Measurements from ENCODE around the gene ZNF213.

The ZNF213 gene

DNA sequence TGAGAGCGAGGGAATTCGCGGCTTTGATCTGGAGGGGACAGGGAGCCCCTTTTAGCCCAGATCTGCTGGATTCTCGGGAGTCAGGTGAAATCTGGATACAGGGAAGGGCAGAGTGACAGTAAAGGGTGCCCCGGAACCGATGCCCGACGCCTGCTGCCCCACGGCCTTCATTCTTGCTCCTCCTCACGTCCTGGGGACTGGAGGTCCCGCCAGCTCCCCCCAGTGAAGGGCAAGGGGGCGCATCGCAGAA lies 53.8 kb downstream of the ZNF213 start:
- CTCF ChIA-PET, result interaction anchor here (1.3 kb wide), 1 partner anchor 20 kb away, joined by 3 read pairs; no protein-coding TSS in a partner anchor
- POLR2A ChIA-PET, result no interaction called here
- no peak for DNase-seq (ENCODE audit: extremely low spot score)
- TF ChIP-seq, protein P1, sequence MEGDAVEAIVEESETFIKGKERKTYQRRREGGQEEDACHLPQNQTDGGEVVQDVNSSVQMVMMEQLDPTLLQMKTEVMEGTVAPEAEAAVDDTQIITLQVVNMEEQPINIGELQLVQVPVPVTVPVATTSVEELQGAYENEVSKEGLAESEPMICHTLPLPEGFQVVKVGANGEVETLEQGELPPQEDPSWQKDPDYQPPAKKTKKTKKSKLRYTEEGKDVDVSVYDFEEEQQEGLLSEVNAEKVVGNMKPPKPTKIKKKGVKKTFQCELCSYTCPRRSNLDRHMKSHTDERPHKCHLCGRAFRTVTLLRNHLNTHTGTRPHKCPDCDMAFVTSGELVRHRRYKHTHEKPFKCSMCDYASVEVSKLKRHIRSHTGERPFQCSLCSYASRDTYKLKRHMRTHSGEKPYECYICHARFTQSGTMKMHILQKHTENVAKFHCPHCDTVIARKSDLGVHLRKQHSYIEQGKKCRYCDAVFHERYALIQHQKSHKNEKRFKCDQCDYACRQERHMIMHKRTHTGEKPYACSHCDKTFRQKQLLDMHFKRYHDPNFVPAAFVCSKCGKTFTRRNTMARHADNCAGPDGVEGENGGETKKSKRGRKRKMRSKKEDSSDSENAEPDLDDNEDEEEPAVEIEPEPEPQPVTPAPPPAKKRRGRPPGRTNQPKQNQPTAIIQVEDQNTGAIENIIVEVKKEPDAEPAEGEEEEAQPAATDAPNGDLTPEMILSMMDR (IDR thresholded peaks at IDR 0.05; ENCODE audit: control extremely low read depth, extremely low read depth, low read depth, missing control alignments), result no peak

DNA sequence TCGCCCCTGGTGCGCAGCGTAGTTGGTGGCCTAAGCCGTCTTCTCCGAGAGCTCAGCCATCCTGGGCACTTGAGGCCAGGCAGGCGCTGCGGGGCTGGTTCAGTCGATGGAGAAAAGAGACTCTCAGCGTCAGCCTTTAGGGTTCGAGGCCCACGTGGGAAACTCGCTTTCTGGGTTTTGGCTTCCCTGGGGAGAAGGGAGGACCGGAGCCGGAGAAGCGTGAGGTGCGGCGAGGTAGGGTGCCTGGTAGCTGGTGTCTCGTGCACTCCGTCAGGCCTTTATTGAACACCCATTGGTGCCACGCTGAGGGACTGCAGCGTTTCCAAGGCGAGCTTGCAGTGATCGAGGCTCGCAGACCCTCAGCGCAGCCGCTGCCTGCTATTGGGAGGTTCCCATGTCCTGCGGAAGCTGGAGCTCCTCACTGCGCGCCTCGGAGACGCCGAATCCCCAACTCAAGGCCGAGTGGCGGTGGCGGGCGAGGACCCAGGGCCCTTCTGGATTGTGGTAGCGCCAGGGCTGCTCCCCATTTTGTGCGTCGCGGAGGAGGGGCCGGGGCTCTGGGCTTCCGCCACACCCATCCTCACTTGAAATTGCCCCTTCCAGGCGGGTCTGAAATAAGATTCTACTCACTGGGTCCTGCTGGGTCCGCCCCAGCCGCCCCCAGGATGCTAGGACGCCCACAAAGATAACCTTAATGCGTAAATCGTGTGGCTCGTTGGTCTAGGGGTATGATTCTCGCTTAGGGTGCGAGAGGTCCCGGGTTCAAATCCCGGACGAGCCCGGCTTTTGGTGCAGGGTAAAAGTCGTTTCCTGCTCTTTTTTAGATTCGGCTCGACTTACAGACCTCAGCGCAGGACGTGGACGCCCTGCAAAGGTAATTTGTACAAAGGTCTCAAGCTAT lies 54.3 kb downstream of the ZNF213 start:
- ChIA-PET CTCF (interaction anchor here (1.3 kb wide), 1 partner anchor 21 kb away, joined by 3 read pairs; no protein-coding TSS in a partner anchor), POLR2A (no interaction called here)
- TF ChIP-seq, protein P1 (IDR thresholded peaks at IDR 0.05; ENCODE audit: control extremely low read depth, extremely low read depth, low read depth, missing control alignments), result no peak
- peak; percentile 69 for DNase-seq (ENCODE audit: extremely low spot score)

DNA sequence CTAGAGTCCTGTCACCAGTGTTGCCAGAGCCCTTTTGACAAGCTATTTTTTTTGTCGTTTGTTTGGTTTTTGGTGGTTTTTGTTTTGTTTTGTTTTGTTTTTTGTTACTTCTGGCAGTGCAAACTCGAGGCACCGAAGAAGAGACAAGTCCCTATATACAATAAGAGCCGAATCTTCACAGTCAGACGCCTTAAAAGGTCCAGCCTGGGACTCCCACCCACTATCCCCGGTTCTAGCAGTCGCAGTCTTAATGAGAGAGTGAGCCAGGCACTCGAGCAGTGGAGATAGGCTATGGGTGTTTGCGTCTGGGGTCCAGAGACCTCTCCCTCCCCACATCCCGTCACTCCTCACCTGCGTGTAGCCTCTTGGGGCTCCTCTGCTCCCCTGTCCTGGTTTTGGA lies 55.0 kb downstream of the ZNF213 start:
- CTCF ChIA-PET, result interaction anchor here (1.3 kb wide), 1 partner anchor 22 kb away, joined by 3 read pairs; no protein-coding TSS in a partner anchor
- TF ChIP-seq, protein P1 (IDR thresholded peaks at IDR 0.05; ENCODE audit: control extremely low read depth, extremely low read depth, low read depth, missing control alignments), result no peak
- POLR2A ChIA-PET, result no interaction called here

DNA sequence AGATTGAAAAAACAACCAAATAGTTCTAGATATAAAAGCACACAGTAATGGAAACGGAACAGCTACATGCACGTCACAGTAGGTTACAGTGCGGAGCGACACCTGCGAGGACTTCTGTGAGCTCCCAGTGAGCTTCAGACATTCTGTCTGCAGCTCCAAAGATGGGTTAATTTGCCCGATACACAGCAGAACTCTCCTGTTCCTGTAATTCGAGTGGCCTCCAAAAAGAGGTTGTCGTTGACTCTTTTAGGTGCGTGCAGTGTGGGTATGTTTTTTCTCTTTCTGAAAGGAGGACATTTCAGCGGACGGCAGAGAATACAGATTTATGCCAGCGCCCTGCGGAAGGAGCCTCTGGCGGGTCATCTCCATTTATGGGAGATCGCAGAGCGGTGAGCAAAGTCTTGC lies 56.1 kb downstream of the ZNF213 start:
- POLR2A ChIA-PET, result no interaction called here
- CTCF ChIA-PET, result interaction anchor here (1.0 to 1.7 kb wide), 2 partner anchors 21 to 25 kb away, joined by 3 to 4 read pairs; no protein-coding TSS in a partner anchor
- no peak for DNase-seq (ENCODE audit: extremely low spot score)
- TF ChIP-seq, protein P1 (IDR thresholded peaks at IDR 0.05; ENCODE audit: control extremely low read depth, extremely low read depth, low read depth, missing control alignments), result no peak

More for the DNA sequence above, 55.0 kb downstream of the ZNF213 start:
- no peak for DNase-seq (ENCODE audit: extremely low spot score)
